Stimulated activated CD4-positive, alpha-beta T cell treated with anti-CD3 and anti-CD28 coated beads, Interleukin-2, amount 100 ng/mL, for 4 hours (primary cell): Measurements from ENCODE around the gene KCNJ10.
A peak's percentile ranks its signal among the peaks of the same experiment; 100 is the strongest.

Source experiments
- DNase-seq: peaks from one replicate; pipeline ENCODE4 v3.0.0-alpha.2; 2020; ENCODE audit warnings: low read depth

Gene KCNJ10

GRCh38 chr1:160098852-160099561 lies 29.0 kb upstream of the KCNJ10 start:
- DNase-seq, result peak; percentile 98

GRCh38 chr1:160097911-160098851 lies 28.2 kb upstream of the KCNJ10 start, which contains the start of gene IGSF8:
Gene IGSF8, minus strand, starts transcription at chr1:160098619. Its CDS starts 147 bp downstream, at chr1:160098472.
- DNase-seq, result peak; percentile 84

GRCh38 chr1:160097151-160097910 lies 27.4 kb upstream of the KCNJ10 start:
- DNase-seq, result peak; percentile 19

- DNase-seq, result no peak
These were observed 26.5 kb upstream of the KCNJ10 start for GRCh38 chr1:160096274-160097116.

- no peak for DNase-seq
These were observed 25.6 kb upstream of the KCNJ10 start for GRCh38 chr1:160095382-160096105.

GRCh38 chr1:160094806-160095205 lies 24.8 kb upstream of the KCNJ10 start:
- no peak for DNase-seq

- DNase-seq, result no peak
These were observed 24.3 kb upstream of the KCNJ10 start for GRCh38 chr1:160094291-160094625.

- DNase-seq, result no peak
These were observed 23.8 kb upstream of the KCNJ10 start for GRCh38 chr1:160093624-160094290.

GRCh38 chr1:160093069-160093395 lies 23.1 kb upstream of the KCNJ10 start:
- DNase-seq, result no peak

GRCh38 chr1:160092366-160093068 lies 22.6 kb upstream of the KCNJ10 start:
- no peak for DNase-seq

- no peak for DNase-seq
These were observed 21.8 kb upstream of the KCNJ10 start for GRCh38 chr1:160091666-160092223.

GRCh38 chr1:160090760-160091159 lies 20.8 kb upstream of the KCNJ10 start:
- no peak for DNase-seq

- no peak for DNase-seq
These were observed 19.9 kb upstream of the KCNJ10 start for GRCh38 chr1:160089883-160090282.

- DNase-seq, result no peak
These were observed 17.2 kb upstream of the KCNJ10 start for GRCh38 chr1:160087118-160087662.

GRCh38 chr1:160086456-160086892 lies 16.5 kb upstream of the KCNJ10 start:
- no peak for DNase-seq

- DNase-seq, result peak; percentile 65
These were observed 15.9 kb upstream of the KCNJ10 start for GRCh38 chr1:160085686-160086455.

- DNase-seq, result no peak
These were observed 14.9 kb upstream of the KCNJ10 start for GRCh38 chr1:160084771-160085321.
